NOMO-1 (cell line): ENCODE results near the gene ANO10.
A peak's percentile ranks its signal among the peaks of the same experiment; 100 is the strongest.
"Not testable (repeated sequence)": the region's sequence is repeated elsewhere in the genome, so short reads cannot be mapped to it uniquely, and the experiment has no call there.

Source experiments
- DNase-seq, 2 experiments: peaks; one replicate each; lab custom pipeline; 2025; ENCODE audit not compliant: unreplicated experiment in 2 of 2; lab: John Stamatoyannopoulos, UW

Gene ANO10

DNA sequence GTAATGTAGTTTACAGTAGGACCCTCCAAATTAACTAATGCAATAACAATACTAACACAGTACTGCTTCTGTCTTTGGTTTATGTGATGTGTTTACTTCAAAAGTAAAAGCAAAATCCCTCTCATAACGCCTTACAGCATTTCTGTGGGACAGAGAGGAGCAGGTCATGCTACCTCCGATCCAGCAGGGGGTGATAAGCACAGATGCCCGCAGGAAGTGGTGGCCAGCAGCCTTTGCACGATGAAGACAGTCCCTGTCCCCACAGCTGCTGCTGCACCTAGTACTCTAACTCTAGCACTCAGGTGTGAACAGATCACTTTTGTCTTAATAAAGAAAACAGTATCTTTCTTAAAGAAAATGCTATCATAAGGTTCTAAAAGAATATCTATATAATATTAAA is 38.3 kb downstream of the ANO10 start:
- DNase-seq, result no peak

DNA sequence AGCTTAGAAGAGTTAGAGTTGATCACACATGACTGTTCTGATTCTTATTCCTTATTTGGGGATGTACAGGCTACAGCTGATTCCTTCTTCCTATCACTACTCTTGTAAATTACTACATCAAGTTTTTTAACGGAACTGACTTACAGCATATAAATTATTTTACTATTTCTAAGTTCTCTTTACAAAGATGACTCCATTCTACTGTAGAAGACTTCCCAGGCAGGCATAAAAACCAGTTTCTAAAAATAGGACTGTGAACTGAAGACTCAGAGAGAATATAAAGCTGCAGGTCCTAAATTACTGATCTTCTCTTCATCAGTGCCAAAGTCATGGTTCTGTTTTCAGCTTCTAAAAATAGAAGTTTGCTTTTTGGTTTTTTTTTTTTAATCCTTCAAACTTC is 38.9 kb downstream of the ANO10 start:
- no peak for DNase-seq

DNA sequence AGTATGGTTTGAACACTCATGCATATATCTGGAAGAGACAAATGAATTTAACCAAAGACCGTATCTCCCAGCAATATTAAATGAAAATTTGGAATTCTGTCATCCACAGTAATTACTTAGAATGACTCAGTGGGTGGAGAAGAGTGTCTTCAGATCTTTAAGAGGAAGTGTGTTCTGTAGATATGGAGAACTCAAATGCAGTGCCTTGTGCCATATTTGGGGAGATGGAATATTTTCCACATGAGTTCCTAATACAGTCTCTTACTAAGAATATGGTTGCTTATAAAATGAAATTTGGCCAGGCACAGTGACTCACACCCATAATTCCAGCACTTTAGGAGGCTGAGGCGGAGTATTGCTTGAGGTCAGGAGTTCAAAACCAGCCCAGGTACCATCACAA is 40.5 kb downstream of the ANO10 start:
- DNase-seq, result no peak

DNA sequence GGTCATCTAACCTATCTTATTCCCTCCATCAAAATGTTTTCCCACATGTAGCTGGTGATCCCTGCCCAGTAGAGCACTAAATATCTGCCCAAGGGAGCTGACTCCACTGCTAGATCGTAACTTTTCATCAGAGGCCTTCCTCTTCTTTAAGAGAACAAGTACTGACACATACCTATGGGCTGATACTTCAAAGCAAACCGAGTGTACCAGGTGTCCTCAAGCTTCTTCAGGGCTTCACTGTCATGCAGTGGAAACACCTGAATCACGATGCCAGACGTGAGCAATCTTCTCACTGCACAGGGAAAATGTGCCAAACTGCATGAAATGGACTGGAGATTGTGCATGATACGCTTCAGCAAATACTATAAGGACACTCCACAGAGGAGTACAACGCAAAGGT is 41.6 kb downstream of the ANO10 start:
- no peak for DNase-seq

DNA sequence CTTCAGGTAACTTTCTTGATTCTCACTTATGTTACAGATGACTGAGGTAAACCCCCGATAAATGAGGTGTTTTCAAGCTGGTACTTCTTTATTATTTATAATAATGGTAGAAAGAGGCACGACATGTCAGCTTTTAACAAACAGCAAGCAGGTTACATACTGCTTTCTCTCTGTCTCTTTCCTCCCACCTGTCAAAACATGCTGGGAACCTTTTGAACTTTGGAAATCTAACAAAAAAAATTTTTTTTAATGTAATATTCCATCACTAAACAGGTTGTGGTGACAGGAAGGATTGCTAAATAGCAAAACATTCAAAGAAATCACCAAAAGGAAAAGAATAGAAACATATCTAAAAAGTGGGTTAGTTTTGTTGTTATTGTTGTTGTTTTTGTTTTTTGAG is 48.2 kb downstream of the ANO10 start:
- no peak for DNase-seq

DNA sequence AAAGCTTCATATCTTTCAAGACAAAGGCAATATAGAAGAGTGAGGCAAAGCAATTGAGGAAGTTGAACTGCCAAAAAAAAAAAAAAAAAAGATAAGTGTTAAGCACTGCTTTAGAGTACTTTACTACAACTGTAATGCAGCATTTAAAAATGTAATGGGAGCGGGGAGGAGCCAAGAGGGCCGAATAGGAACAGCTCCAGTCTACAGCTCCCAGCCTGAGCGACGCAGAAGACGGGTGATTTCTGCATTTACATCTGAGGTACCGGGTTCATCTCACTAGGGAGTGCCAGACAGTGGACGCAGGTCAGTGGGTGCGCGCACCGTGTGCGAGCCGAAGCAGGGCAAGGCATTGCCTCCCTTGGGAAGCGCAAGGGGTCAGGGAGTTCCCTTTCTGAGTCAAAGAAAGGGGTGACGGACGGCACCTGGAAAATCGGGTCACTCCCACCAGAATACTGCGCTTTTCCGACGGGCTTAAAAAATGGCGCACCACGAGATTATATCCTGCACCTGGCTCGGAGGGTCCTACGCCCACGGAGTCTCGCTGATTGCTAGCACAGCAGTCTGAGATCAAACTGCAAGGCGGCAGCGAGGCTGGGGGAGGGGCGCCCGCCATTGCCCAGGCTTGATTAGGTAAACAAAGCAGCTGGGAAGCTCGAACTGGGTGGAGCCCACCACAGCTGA is 56.0 kb downstream of the ANO10 start:
- not testable (repeated sequence) for DNase-seq

DNA sequence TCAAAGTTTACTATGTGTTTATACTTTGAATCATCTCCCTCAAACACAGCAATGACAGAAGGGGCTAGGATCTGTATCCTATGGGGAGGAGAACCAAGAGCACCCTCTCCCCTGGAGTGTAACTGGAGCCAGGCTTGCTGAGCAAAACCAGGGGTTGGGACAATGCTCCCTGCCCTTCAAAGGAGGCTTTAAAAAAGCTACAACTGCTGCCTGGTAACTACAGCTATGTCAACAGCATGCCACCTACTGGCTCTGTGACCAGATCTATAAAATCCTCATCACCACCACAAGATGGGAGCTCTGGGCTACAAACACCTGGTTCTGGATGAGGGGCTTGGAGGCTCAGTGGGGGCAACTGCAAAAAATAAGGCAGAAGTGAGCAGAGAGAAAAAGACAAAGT is 61.9 kb downstream of the ANO10 start:
- no peak for DNase-seq

DNA sequence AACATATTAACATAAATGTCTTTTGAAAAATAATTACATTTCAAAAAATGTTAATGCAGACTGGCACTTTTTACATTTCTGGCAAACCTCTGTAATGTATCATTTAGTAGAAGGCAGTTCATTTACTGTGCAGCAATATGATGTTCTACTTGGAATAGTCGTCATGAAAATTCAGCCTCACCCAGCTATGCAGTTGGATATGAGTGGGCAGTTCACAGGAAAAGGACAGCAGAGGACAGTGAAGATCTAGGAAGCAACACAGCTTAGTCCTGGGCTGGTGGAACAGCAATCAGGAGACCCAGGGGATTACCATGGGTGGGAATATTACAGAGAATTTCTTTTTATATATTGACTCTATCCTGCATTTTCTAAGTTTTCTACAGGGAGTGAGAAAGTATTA is 63.6 kb downstream of the ANO10 start:
- DNase-seq, result no peak

DNA sequence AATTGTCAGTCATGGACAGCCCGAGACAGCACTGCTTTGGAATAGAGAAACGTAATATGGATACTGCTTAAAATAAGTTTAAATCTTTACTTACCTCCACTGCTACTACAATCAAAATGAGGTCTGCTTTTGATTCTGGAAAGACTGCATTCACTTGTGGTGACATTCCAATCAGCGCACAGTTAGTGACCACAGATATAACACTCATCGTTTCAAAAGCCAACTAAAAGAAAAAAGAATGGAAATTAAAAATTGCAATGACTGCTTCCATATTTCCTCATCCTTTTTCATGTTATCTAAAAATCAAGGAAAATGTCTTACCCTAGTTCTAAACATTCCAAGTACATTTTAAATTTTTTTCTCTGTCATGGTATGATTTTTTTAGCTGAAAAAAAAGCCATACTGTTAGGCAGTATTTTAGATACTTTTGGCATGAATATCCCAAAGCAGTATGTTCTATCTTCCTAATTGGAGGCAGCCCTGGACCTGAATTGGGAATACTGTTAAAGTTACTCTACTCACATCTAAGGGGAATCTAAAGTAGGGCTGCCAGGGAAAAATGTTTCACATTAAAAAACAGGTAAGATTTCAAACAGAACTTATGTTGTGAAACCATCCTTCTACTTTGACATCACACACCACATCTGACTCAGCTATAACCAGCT is 72.1 kb downstream of the ANO10 start:
- DNase-seq, result no peak

DNA sequence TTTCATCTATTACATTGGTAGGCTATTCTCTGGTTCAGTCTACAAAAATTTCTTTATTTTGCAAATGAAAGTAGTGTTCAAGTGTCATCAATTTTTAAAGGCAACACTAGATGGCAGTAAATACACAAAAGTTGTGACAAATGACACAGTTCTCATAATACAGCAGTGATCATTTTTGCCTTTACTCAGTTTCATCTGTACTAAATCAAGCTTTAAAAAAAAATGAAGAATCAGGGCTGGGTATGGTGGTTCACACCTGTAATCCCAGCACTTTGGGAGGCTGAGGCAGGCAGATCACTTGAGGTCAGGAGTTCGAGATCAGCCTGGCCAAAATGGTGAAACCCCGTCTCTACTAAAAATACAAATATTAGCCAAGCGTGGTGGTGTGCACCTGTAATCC is 77.5 kb downstream of the ANO10 start:
- DNase-seq, result peak; percentile 29 to 48

DNA sequence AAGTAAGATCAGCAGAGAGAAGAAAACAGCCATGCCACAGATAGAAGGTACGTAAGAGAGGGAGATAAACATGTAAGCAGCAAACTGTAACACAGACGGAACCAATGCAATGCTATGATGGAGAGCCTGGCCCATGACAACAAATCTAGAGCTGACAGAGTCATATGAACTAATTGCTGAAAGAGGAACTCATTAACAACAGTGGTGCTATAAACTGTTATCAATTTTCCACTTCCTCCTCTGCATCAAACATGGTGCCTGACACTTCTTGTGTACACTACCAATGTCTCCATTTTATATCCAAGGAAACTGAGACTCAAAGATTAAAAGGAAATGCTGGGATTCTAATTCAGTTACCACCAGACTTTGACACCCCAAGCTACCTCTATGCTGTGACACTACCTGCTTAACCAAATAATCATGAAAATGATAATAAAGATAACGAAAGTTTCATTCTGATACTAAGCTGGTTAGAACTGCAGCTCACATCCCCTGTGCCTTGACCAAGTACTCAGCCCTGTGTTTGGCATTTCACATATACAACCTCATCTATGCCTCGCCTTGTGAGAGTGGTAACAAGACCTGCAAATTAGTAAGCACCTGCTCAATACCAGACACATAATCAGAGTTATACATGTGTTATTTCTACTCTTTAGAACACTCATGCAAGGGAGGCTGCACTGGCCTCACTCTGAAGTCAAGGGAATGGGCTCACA is 79.3 kb downstream of the ANO10 start:
- peak; percentile 16 to 76 for DNase-seq

DNA sequence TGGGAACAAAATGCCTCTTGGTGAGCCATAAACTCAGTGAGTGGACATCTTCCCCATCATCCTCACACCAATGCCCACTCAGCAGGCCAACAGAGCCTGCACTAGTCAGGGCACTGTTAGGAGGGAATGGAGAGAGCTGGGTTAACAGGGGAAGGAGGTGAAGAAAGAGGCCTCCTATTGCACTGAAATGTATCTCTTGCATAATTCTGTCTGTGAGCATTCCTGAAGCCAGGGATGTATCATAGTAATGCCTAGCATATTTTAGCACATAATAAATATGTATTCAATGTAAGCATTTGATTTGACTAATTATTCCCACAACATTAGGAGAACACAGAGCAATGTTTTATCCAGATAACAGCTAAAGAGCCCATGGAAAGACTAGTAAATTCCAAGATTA is 81.2 kb downstream of the ANO10 start:
- no peak for DNase-seq

DNA sequence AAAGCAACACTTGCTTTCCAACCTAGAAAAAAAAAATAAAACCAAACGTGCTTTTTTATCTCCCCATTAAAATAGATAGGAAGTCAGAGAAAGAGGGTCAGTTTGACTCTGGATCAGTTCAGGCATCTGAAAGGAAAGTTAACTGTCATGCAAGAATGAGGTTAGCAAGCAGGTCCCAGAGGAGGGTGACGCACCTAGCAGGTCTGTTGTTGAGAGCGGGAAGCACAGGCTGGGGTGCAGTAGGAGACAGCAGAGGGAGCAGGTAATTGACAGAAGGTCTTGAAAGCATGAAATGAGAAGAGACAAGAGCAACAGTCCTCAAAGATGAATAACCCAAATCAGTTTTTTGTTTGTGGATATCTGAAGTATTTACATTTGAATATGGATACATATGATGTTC is 82.5 kb downstream of the ANO10 start:
- DNase-seq, result no peak

DNA sequence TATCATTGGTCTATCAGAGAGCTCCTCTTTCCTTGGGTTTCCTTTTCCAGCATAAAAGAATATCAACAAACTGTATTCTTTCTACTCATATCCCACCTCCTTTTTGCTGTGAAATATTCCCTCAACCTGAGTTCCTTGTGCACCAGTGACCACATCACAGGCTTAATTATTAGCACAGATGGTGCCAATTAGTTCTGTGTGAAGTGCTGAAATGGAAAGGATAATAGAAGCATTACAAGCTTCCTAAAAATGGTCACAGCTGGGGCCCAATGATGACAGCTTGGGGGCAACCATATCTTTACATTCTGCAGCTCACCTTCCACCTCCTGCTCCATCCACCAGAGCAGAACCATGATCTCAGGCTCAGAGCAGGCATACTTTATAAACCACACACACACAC is 84.6 kb downstream of the ANO10 start:
- no peak for DNase-seq

DNA sequence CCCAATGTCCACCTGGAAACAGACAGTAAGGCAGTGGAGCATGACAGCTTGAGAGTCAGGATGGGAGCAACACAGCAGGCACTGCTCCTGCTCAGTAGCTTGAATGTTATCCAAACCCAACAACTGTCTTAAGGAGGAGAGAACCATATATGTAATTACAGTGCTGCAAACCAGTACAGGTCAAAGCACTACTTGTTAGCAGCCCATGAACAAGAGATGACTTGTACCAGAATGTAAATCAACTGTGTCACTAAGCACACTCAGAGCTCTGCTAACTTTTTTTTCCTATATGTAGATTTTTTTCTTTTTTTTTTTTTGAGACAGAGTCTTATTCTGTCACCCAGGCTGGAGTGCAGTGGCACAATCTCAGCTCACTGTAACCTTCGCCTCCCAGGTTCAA is 87.1 kb downstream of the ANO10 start:
- DNase-seq, result no peak

DNA sequence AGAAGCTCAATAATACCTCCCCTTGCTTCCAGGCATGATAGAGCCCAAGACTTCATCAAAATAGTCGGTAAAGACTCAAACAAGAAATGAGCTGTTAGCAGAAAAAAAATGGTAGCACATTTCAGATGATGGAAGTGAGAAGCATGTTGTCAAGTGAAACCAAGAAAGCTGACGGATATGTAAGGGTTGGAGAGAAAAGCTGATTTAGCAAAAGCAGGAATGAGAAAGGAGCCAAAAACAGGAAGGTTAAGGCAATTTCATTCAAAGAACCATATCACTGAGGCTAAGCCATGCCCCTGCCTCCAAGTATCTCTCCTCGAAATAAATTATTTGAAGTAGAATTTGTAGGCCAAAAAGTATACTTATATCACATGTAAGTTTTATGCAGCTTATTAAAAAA is 88.8 kb downstream of the ANO10 start:
- DNase-seq, result no peak

DNA sequence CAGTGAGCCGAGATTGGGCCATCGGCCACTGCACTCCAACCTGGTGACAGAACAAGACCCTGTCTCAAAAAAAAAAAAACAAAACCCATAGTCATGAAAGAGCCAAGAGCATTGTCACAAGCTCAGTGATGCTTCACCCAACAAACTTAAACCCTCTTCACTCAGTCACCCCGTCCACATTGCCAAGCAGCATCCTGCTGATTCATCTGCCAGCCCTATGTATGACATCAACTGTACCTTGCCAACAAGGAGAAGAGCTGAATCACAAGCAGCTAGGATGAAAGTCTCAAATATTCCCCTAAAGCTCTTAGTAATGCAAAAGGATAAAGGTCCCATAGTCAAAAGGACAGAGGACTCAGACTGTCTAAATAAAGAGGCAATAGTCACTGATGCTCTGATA is 90.0 kb downstream of the ANO10 start:
- DNase-seq, result no peak

DNA sequence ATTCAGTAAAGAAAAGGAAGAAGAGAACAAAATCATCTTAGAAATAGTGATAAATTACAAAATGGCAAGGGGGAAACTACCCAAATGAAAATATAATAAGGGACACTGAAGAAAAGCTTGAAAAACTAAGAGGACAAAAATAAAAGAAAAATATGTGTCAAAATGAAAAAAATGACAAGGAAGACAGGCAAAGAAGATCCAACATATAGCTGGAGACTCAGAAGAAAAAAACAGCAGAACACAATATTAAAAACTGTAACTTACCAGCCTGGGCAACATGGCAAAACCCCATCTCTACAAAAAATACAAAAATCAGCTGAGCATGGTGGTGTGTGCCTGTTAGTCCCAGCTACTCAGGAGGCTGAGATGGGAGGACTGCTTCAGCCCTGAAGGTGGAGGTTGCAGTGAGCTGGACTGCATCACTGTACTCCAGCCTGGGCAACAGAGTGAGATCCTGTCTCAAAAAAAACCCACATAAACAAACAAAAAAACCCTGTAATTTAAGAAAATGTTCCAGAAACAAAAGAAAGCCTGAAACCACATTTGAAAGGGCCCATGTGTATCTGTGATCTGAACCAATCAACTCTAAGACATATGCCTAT is 93.2 kb downstream of the ANO10 start:
- no peak for DNase-seq

DNA sequence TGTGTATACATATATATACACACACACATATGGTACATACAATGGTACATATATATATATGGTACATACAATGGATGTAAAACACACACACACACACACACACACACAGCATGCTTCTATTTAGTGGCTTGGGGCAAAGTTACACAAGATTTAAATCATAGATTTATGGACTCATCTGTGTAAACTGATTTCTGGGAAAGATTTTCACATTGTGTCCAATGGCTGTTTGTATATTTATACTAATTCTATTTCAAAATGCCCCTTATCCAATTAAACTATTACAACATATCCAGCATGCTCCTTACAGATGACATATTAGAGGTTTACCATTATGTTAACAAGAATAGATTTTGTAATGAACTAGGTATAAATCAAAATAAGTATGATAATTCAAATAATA is 94.9 kb downstream of the ANO10 start:
- DNase-seq, result no peak

DNA sequence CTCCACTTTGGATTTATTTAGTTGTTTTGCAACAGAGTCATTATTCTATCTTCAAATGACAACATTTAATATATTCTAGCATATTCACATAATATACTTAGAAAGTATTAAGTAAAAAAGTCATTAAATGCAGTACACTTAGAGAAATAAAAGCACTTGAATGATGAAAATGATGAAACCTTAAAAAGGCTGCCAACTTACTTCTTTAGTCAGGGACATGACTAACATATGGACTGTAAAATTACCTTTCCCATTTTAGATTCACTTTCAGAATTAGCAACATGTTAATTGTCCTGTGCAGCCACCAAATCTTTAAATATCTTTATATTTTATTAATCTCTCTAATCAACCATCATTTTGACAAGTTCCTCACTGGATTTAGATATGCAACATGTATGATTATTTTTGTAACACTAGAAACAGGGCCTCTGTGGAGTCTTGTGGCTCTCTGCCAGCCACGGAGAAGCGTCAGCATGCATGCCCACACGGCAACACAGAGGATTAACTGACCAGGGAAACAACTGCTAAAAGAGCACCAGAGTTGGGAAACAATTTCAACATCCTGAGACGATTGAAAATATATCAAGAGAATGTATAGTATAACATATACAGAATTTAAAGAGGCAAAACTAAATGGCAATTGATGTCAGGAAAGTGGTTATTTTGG is 95.7 kb downstream of the ANO10 start:
- peak in 1 of 2 experiments; percentile 38 for DNase-seq

DNA sequence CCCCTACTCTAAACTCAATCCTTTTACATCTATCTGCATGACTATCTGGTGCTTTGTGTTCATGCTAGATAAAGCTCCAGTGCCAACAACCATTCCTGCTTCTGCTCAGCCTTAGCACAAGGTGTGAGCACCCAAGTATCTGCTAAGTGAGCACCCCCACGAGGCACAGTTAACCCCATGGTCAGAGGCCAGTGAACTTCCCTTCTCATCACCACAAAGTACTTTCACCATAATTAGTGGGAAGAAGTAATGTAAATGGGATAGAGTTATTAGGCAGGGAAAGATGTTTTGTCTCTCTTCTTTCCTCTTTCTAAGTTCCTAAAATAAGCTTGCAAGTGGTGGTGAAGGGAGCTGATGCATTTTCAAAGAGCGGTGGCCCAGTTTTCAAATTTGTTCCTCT is 96.4 kb downstream of the ANO10 start:
- peak in 1 of 2 experiments; percentile 42 for DNase-seq
